Measurements from ENCODE around the gene C10orf53. TPM values are rescaled to one million over a fixed set of nuclear protein-coding genes. Genes with fewer than 3 reads are reported as not detected.

The C10orf53 gene
- total and polyA plus RNA-seq, 4 experiments from 2014 or later = not detected

DNA sequence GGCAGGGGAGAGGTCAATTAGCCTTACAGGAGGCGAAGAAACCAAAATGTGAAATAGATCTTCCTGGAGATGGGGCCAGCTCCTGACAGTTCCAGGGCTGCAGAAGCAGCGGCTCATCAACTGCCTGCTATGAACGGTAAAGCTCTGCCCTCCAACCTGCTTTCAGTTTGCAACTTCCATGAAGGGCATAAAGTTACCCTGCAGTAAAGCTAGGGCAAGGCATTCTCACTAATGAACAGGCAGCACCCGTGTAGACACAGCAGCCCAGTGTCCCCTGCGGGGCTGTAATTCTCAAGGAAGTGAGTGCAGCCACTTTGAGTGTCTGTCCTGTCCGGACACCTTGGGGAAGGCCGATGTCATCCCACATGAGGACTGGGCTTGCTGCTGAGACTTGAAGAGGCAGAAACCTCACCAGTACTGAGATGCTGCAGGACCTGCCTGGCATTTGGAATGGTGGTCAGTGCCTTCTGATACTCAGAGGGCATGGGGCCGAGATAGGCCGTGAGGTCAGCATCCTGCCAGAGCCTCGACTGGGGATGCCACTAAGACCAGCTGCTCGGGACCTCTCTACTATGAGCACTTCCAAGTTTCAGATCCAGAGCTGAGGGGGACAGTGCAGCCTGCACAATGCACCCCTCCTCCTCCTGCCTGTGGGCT lies 26.1 kb upstream of the C10orf53 start:
- CTCF ChIA-PET (ENCODE audit: partially characterized antibody) = no interaction called here
- DNase-seq = no peak
- Mint-ChIP-seq H3K9me3 (peaks cover 0 to 14% (median 5%) of the 10 kb centered on the region in 8 donors), H3K4me3 (no peak overlapping the region), H3K27ac (no peak overlapping the region), H3K27me3 (peaks cover 11 to 16% of the 10 kb centered on the region in 2 donors), H3K36me3 (no peaks in the 10 kb centered on the region), H3K4me1 (peaks cover 0 to 6% (median 2%) of the 10 kb centered on the region in 4 donors)
- Histone ChIP-seq H3K36me3 (ENCODE audit: insufficient read depth, low read length) (no peaks in the 10 kb centered on the region), H3K27me3 (ENCODE audit: insufficient read depth, low read length) (no peaks in the 10 kb centered on the region), H3K27ac (ENCODE audit: low read depth, low read length) (no peak overlapping the region), H3K9me3 (ENCODE audit: control insufficient read depth in 1 of 2, low read length in 2 of 2) (no peaks in the 10 kb centered on the region), H3K4me1 (ENCODE audit: insufficient read depth, low read length) (no peaks in the 10 kb centered on the region), H3K4me3 (ENCODE audit: low read length in 2 of 2) (no peak overlapping the region)
- intact Hi-C loops (cut with micrococcal nuclease) = no loop called here
- POLR2A ChIA-PET (ENCODE audit: partially characterized antibody) = no interaction called here

DNA sequence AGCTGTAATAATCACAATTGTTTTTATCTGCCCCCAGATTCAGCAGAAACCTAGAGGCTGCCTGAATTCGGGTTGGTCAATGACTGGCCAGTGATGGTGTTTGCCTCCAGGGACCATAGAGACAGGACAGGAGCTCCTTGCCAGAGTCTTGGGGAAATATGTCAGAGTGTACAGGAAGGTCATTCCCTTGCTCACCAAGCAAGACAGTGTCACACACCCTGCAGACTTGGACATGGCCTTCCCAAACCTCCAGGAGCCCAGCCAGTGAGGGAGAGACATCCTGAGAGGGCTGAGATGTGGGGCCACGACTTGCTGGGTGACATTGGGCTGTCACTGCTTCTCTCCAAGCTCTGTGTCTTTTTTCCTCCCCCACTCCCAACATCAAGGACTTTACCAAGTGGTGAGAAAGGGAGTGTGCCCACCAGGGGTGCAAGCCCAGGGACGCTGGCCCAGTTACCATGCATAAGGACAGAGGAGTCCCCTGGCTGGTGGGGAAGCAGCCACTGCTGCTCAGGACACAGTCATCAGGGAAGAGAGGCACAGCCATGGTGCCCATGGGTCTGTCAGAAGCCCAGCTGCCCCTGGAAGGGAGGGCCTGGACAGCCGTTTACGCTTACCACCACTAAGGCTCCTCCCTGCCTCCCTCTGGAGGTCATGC lies 25.3 kb upstream of the C10orf53 start:
- Histone ChIP-seq H3K27me3 (ENCODE audit: insufficient read depth, low read length) (no peaks in the 10 kb centered on the region), H3K27ac (ENCODE audit: low read depth, low read length) (no peak overlapping the region), H3K36me3 (ENCODE audit: insufficient read depth, low read length) (no peaks in the 10 kb centered on the region), H3K4me1 (ENCODE audit: insufficient read depth, low read length) (no peaks in the 10 kb centered on the region), H3K4me3 (ENCODE audit: low read length in 2 of 2) (no peak overlapping the region), H3K9me3 (ENCODE audit: control insufficient read depth in 1 of 2, low read length in 2 of 2) (no peaks in the 10 kb centered on the region)
- POLR2A ChIA-PET (ENCODE audit: partially characterized antibody) = no interaction called here
- Mint-ChIP-seq H3K9me3 (peaks cover under 1 to 21% (median 12%) of the 10 kb centered on the region in 8 donors), H3K36me3 (no peaks in the 10 kb centered on the region), H3K4me3 (no peak overlapping the region), H3K4me1 (peaks cover 0 to 5% (median 1%) of the 10 kb centered on the region in 4 donors), H3K27me3 (peaks cover 9 to 14% of the 10 kb centered on the region in 2 donors), H3K27ac (no peak overlapping the region)
- no peak for DNase-seq
- intact Hi-C loops (cut with micrococcal nuclease) = no loop called here
- CTCF ChIA-PET (ENCODE audit: partially characterized antibody) = no interaction called here

DNA sequence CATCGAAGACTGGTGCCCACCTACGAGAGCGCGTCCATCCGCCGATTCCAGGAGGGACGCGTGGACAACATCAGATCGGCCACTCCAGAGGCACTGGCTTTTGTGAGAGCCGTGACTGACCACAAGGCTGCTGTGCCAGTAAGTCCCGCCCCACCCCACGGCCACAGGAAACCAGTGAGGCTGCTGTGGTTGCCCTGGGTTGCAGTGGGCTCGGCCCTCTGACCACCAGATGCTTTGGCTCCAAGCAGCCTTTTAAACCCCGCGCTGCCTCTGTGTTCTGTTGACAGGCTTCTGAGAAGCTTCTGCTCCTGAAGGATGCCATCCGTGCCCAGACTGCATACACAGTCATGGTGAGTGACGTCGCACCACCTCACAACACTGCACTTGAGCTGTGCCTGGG lies 24.4 kb upstream of the C10orf53 start:
- Histone ChIP-seq H3K36me3 (ENCODE audit: insufficient read depth, low read length) (no peaks in the 10 kb centered on the region), H3K9me3 (ENCODE audit: control insufficient read depth in 1 of 2, low read length in 2 of 2) (no peaks in the 10 kb centered on the region), H3K4me1 (ENCODE audit: insufficient read depth, low read length) (no peaks in the 10 kb centered on the region), H3K4me3 (ENCODE audit: low read length in 2 of 2) (no peak overlapping the region), H3K27me3 (ENCODE audit: insufficient read depth, low read length) (no peaks in the 10 kb centered on the region), H3K27ac (ENCODE audit: low read depth, low read length) (no peak overlapping the region)
- DNase-seq = no peak
- ChIA-PET POLR2A (ENCODE audit: partially characterized antibody) (no interaction called here), CTCF (ENCODE audit: partially characterized antibody) (no interaction called here)
- Mint-ChIP-seq H3K9me3 (peaks cover 3 to 28% (median 19%) of the 10 kb centered on the region in 8 donors), H3K27me3 (peaks cover 9 to 13% of the 10 kb centered on the region in 2 donors), H3K36me3 (no peaks in the 10 kb centered on the region), H3K4me1 (peaks cover 0 to 3% (median under 1%) of the 10 kb centered on the region in 4 donors), H3K4me3 (no peak overlapping the region), H3K27ac (no peak overlapping the region)
- intact Hi-C loops (cut with micrococcal nuclease) = no loop called here

DNA sequence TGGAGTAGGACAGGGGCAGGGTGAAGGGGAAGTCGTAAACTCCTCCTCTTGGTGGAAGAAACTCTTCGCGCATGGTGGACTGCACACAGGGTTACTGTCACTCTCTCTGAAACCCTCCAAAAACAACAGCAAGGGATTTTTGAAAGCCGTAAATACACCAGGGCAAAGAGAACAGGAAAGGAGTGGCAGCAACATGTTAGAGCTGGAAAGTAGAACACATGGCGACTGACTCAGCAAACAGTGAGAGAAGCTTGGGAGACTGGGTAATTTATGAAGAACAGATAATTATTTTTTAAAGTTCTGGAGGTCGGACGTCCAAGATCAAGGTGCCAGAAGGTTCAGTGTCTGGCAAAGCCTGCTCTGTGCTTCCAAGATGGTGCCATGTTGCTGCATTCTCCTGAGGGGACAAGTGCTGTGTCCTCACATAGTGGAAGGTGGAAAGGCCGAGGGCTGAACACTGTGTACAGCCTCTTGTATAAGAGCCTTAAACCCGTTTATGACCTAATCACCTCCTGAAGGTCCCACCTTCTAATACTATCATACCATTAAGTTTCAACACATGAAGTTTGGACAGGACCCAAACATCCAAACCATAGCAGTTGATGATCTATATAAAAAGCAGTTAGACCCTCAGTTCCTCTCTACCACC lies 22.5 kb upstream of the C10orf53 start:
- H3K36me3 Mint-ChIP-seq = no peaks in the 10 kb centered on the region
- no peak overlapping the region for H3K27ac ChIP-seq (ENCODE audit: low read depth, low read length)
- no peak overlapping the region for H3K27ac Mint-ChIP-seq
- H3K4me3 ChIP-seq (ENCODE audit: low read length in 2 of 2) = no peak overlapping the region
- H3K27me3 Mint-ChIP-seq = peaks cover 8% of the 10 kb centered on the region in 2 donors
- no peak overlapping the region for H3K4me3 Mint-ChIP-seq
- H3K9me3 ChIP-seq (ENCODE audit: control insufficient read depth in 1 of 2, low read length in 2 of 2) = no peaks in the 10 kb centered on the region
- H3K9me3 Mint-ChIP-seq = peaks cover 6 to 30% (median 20%) of the 10 kb centered on the region in 8 donors
- POLR2A ChIA-PET (ENCODE audit: partially characterized antibody) = no interaction called here
- H3K4me1 Mint-ChIP-seq = no peaks in the 10 kb centered on the region
- no peak for DNase-seq
- intact Hi-C loops (cut with micrococcal nuclease) = no loop called here
- H3K27me3 ChIP-seq (ENCODE audit: insufficient read depth, low read length) = no peaks in the 10 kb centered on the region
- no peaks in the 10 kb centered on the region for H3K4me1 ChIP-seq (ENCODE audit: insufficient read depth, low read length)
- CTCF ChIA-PET (ENCODE audit: partially characterized antibody) = no interaction called here
- H3K36me3 ChIP-seq (ENCODE audit: insufficient read depth, low read length) = no peaks in the 10 kb centered on the region

DNA sequence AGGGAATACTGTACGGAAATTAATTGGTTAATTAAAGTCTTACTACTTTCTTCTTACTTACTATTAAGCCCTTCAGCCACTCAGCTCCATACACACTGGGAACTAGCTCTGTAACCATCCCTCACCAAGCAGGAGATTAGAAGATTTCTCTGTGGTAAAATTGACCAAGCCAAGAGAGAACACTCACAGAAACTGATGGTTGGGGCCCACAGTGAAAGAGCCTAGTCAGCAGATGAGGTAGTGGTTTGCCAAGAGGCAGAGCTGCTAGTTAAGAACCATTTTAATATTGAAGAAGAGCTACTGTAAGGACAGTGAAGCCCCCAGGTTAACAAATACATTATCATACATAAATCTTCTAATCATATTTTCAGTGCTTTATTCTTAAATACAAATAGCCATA lies 21.8 kb upstream of the C10orf53 start:
- no peaks in the 10 kb centered on the region for H3K36me3 Mint-ChIP-seq
- no peaks in the 10 kb centered on the region for H3K9me3 ChIP-seq (ENCODE audit: control insufficient read depth in 1 of 2, low read length in 2 of 2)
- peaks cover 6 to 30% (median 20%) of the 10 kb centered on the region in 8 donors for H3K9me3 Mint-ChIP-seq
- no peaks in the 10 kb centered on the region for H3K4me1 Mint-ChIP-seq
- no peaks in the 10 kb centered on the region for H3K27me3 ChIP-seq (ENCODE audit: insufficient read depth, low read length)
- no peak overlapping the region for H3K4me3 ChIP-seq (ENCODE audit: low read length in 2 of 2)
- POLR2A ChIA-PET (ENCODE audit: partially characterized antibody) = no interaction called here
- no peaks in the 10 kb centered on the region for H3K36me3 ChIP-seq (ENCODE audit: insufficient read depth, low read length)
- no peak overlapping the region for H3K27ac Mint-ChIP-seq
- CTCF ChIA-PET (ENCODE audit: partially characterized antibody) = no interaction called here
- no peak for DNase-seq
- peaks cover 6% of the 10 kb centered on the region in 2 donors for H3K27me3 Mint-ChIP-seq
- intact Hi-C loops (cut with micrococcal nuclease) = no loop called here
- H3K4me3 Mint-ChIP-seq = no peak overlapping the region
- H3K4me1 ChIP-seq (ENCODE audit: insufficient read depth, low read length) = no peaks in the 10 kb centered on the region
- H3K27ac ChIP-seq (ENCODE audit: low read depth, low read length) = no peak overlapping the region

DNA sequence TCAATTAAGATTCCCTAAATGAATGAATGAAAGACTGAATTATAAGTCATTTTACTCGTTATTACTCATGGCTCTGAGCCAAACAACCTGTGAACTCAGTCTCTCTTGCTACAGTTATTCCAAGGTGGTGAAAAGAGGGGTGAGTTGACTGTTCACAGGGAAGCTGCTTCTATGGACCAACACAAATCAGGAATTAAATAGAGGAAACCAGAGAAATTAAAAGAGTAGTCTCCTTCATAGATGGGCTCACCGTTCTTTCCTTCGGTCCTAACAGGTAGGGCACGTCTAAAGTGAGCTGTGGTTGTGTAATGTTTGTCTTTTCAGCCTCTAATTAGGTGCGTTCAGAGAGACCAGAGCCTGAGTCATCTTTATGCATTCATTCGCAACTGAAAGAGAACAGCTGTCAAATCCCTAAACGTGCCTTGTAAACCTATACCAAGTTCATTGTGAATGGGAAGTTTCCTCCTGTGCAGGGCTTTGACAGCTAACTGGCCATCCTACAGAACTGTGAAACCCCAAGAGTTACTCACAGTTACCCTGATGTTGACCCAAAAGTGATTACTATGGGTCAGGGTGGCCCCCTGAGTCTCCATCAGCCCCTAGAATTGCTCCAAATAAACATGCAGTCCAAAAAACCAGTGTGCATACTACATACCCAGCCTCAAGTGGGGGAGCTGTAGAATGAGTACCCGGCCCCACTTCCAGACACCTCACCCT lies 18.2 kb upstream of the C10orf53 start:
- CTCF ChIA-PET (ENCODE audit: partially characterized antibody) = no interaction called here
- H3K27me3 Mint-ChIP-seq = peaks cover 0 to 3% of the 10 kb centered on the region in 2 donors

DNA sequence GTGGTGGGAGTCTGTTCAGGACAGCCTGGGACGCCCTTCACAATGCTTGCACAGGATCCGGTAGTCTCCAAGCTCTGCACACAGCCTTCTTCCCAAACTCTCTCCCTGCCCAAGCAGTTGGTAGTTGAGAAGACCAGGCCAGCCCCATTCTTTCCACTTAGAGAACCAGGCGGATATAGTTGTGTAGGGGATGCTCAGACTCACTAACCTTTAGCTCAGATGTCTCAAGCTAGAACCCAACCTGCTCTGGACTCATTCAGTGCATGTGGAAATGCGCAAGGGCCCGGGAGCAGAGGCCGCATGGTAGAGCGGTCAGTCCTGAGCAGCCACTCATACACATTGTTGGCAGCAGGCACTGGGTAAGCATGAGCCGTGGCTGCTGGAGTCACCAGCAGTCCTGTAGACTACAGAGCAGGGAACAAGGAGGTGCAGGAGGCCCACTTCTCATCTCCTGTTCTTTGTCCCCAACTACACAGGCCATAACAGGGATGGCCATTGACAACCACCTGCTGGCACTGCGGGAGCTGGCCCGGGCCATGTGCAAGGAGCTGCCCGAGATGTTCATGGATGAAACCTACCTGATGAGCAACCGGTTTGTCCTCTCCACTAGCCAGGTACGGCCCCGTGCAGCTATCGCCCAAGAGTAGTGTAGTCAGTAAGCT lies 17.2 kb upstream of the C10orf53 start:
- Histone ChIP-seq H3K36me3 (ENCODE audit: insufficient read depth, low read length) (no peaks in the 10 kb centered on the region), H3K4me1 (ENCODE audit: insufficient read depth, low read length) (no peaks in the 10 kb centered on the region), H3K9me3 (ENCODE audit: control insufficient read depth in 1 of 2, low read length in 2 of 2) (no peaks in the 10 kb centered on the region), H3K27me3 (ENCODE audit: insufficient read depth, low read length) (no peaks in the 10 kb centered on the region), H3K4me3 (ENCODE audit: low read length in 2 of 2) (no peak overlapping the region), H3K27ac (ENCODE audit: low read depth, low read length) (no peak overlapping the region)
- no peaks in the 10 kb centered on the region for H3K4me1 Mint-ChIP-seq
- CTCF ChIA-PET (ENCODE audit: partially characterized antibody) = no interaction called here
- H3K27me3 Mint-ChIP-seq = peaks cover 0 to 3% of the 10 kb centered on the region in 2 donors
- H3K4me3 Mint-ChIP-seq = no peak overlapping the region
- H3K36me3 Mint-ChIP-seq = no peaks in the 10 kb centered on the region
- intact Hi-C loops (cut with micrococcal nuclease) = no loop called here
- POLR2A ChIA-PET (ENCODE audit: partially characterized antibody) = no interaction called here
- H3K9me3 Mint-ChIP-seq = peaks cover 6 to 22% (median 19%) of the 10 kb centered on the region in 8 donors
- DNase-seq = no peak
- H3K27ac Mint-ChIP-seq = no peak overlapping the region

More for the DNA sequence above, 18.2 kb upstream of the C10orf53 start:
- POLR2A ChIA-PET (ENCODE audit: partially characterized antibody) = no interaction called here
- Histone ChIP-seq H3K36me3 (ENCODE audit: insufficient read depth, low read length) (no peaks in the 10 kb centered on the region), H3K9me3 (ENCODE audit: control insufficient read depth in 1 of 2, low read length in 2 of 2) (no peaks in the 10 kb centered on the region), H3K4me3 (ENCODE audit: low read length in 2 of 2) (no peak overlapping the region), H3K27ac (ENCODE audit: low read depth, low read length) (no peak overlapping the region), H3K27me3 (ENCODE audit: insufficient read depth, low read length) (no peaks in the 10 kb centered on the region), H3K4me1 (ENCODE audit: insufficient read depth, low read length) (no peaks in the 10 kb centered on the region)
- no peak overlapping the region for H3K27ac Mint-ChIP-seq
- peaks cover 6 to 30% (median 20%) of the 10 kb centered on the region in 8 donors for H3K9me3 Mint-ChIP-seq
- H3K4me3 Mint-ChIP-seq = no peak overlapping the region
- DNase-seq = no peak
- intact Hi-C loops (cut with micrococcal nuclease) = no loop called here
- H3K4me1 Mint-ChIP-seq = no peaks in the 10 kb centered on the region
- H3K36me3 Mint-ChIP-seq = no peaks in the 10 kb centered on the region

Data from CD4-positive, alpha-beta memory T cell (primary cell).